ENCODE measurements around the gene GATAD2A. TPM values are rescaled to one million over a fixed set of nuclear protein-coding genes. Genes with fewer than 3 reads are reported as not detected.

Gene GATAD2A
- total and polyA plus RNA-seq, 2 of the 13 experiments (the other 11 are each of a cell fraction or from before 2014, with no cell fraction given), result 16.8 to 28.6 TPM

- Histone ChIP-seq H3K9me3 (ENCODE audit: low read length) (no peaks in the 10 kb centered on the region), H3K27me3 (ENCODE audit: control insufficient read depth in 1 of 2, insufficient read depth in 2 of 2, low read length in 2 of 2) (peaks cover 0 to 10% of the 10 kb centered on the region in 2 experiments; a peak in 1 of 5 replicates), H3K79me2 (ENCODE audit: insufficient read depth, low read length) (no peaks in the 10 kb centered on the region), H2AFZ (ENCODE audit: low read length) (no peak overlapping the region), H3K36me3 (replicated peaks in 1 of 2; ENCODE audit: control insufficient read depth in 1 of 2, insufficient read depth in 2 of 2, low read length in 2 of 2) (no peaks in the 10 kb centered on the region), H3K4me3 (replicated peaks in 1 of 3; ENCODE audit: insufficient read depth in 1 of 3, low read depth in 2 of 3, low read length in 3 of 3) (peak overlapping the region in 2 of 3 experiments; percentile 6 to 61; a peak in 1 of 6 replicates), H3K9ac (ENCODE audit: insufficient read depth, low read depth, low read length) (no peak overlapping the region), H4K20me1 (ENCODE audit: insufficient read depth, low read length) (no peaks in the 10 kb centered on the region), H3K4me1 (ENCODE audit: insufficient read depth, low read length) (0 out of 2 replicates have a peak, but pooled peaks cover 5% of the 10 kb centered on the region), H3K27ac (ENCODE audit: extremely low read length, insufficient read depth, low read length) (no peak overlapping the region), H3K4me2 (ENCODE audit: low read depth, low read length) (peak overlapping the region; percentile 50; the same call in 1 of the 2 replicates)
- ChIA-PET POLR2A (no interaction called here), CTCF (ENCODE audit: low intra/inter-chr PET ratio, low total read pairs) (no interaction called here)
- FAIRE-seq, result no peak
- ATAC-seq, result peak; percentile 5; the same call in 2 of the 3 replicates
- in situ Hi-C loops (cut with HindIII; ENCODE audit: extremely low pct_ligation_motif_present, low pct_unique_long_range_greater_than_20kb), result loop anchor here (5.0 to 25.0 kb wide), 2 partner anchors 104 to 424 kb away; partner anchors contain the start of gene GMIP
- TF ChIP-seq ARID3A (IDR thresholded peaks at IDR 0.05; ENCODE audit: low read depth, low read length) (no peak), ZNF570 (CRISPR knock-in tag; IDR thresholded peaks at IDR 0.05; ENCODE audit: borderline replicate concordance) (no peak), ZNF629 (CRISPR knock-in tag; conservative IDR thresholded peaks at IDR 0.05) (0 out of 2 replicates have a peak, but pooled peaks have one; percentile 39), ZSCAN22 (CRISPR knock-in tag; IDR thresholded peaks at IDR 0.05) (0 out of 2 replicates have a peak, but pooled peaks have one; percentile 48), PITX1 (CRISPR knock-in tag; IDR thresholded peaks at IDR 0.05) (no peak), ZBTB38 (CRISPR knock-in tag; IDR thresholded peaks at IDR 0.05) (no peak), ZBTB26 (CRISPR knock-in tag; IDR thresholded peaks at IDR 0.05; ENCODE audit: borderline replicate concordance) (no peak), ZNF737 (CRISPR knock-in tag; IDR thresholded peaks at IDR 0.05; ENCODE audit: borderline replicate concordance) (no peak), ARID4A (CRISPR knock-in tag; IDR thresholded peaks at IDR 0.05; ENCODE audit: borderline replicate concordance) (no peak), PAF1 (CRISPR knock-in tag; IDR thresholded peaks at IDR 0.05) (no peak), ZNF572 (CRISPR knock-in tag; IDR thresholded peaks at IDR 0.05) (no peak), SOX6 (IDR thresholded peaks at IDR 0.05) (no peak), SOX6 (CRISPR knock-in tag; IDR thresholded peaks at IDR 0.05) (no peak), MAFF (IDR thresholded peaks at IDR 0.05; ENCODE audit: low read depth, low read length) (no peak)
- no peak for DNase-seq (ENCODE audit: low spot score)
- WGBS (ENCODE audit: low lambda C conversion rate), result 77% methylated on average over 5 of the region's 7 CpGs
- intact Hi-C loops (cut with micrococcal nuclease; ENCODE audit: unreplicated experiment), result no loop called here
- BruUV-seq (replicated peaks), result no TSS peak
These were observed 133.3 kb downstream of the GATAD2A start for GRCh38 chr19:19538785-19539166.
